Activated naive CD8-positive, alpha-beta T cell (primary cell): Measurements from ENCODE around the gene C12orf75.

Experiments
- H3K27ac Mint-ChIP-seq: one replicate; pipeline ENCODE4 v1.8.0; 2021; ENCODE audit warnings: mixed read lengths
- H3K27me3 Mint-ChIP-seq: one replicate; pipeline ENCODE4 v1.8.0; 2021; ENCODE audit warnings: mixed read lengths
- H3K36me3 Mint-ChIP-seq: one replicate; pipeline ENCODE4 v1.8.0; 2021; ENCODE audit warnings: mixed read lengths
- H3K4me1 Mint-ChIP-seq: one replicate; pipeline ENCODE4 v1.8.0; 2021; ENCODE audit warnings: low read depth, mixed read lengths
- H3K4me3 Mint-ChIP-seq: one replicate; pipeline ENCODE4 v1.8.0; 2021; ENCODE audit warnings: mild to moderate bottlenecking, mixed read lengths
- H3K9me3 Mint-ChIP-seq: one replicate; pipeline ENCODE4 v1.8.0; 2021; ENCODE audit warnings: low read depth, mixed read lengths

The C12orf75 gene

GRCh38 chr12:105419606-105420005, 89.1 kb downstream of the C12orf75 start:
- no peak overlapping the region for H3K4me3 Mint-ChIP-seq
- no peak overlapping the region for H3K27ac Mint-ChIP-seq
- peaks cover 6% of the 10 kb centered on the region for H3K27me3 Mint-ChIP-seq
- H3K36me3 Mint-ChIP-seq = no peaks in the 10 kb centered on the region
- no peaks in the 10 kb centered on the region for H3K9me3 Mint-ChIP-seq
- H3K4me1 Mint-ChIP-seq = peaks cover 2% of the 10 kb centered on the region

GRCh38 chr12:105420046-105420445, 89.6 kb downstream of the C12orf75 start:
- Mint-ChIP-seq H3K27ac (no peak overlapping the region), H3K36me3 (no peaks in the 10 kb centered on the region), H3K4me3 (no peak overlapping the region)

GRCh38 chr12:105420659-105421240, 90.3 kb downstream of the C12orf75 start:
- H3K36me3 Mint-ChIP-seq = no peaks in the 10 kb centered on the region
- peaks cover 2% of the 10 kb centered on the region for H3K4me1 Mint-ChIP-seq
- H3K4me3 Mint-ChIP-seq = no peak overlapping the region
- peaks cover 3% of the 10 kb centered on the region for H3K27me3 Mint-ChIP-seq
- H3K9me3 Mint-ChIP-seq = no peaks in the 10 kb centered on the region
- H3K27ac Mint-ChIP-seq = no peak overlapping the region

More at GRCh38 chr12:105420046-105420445, 89.6 kb downstream of the C12orf75 start:
- H3K27me3 Mint-ChIP-seq = peaks cover 3% of the 10 kb centered on the region
- peaks cover 2% of the 10 kb centered on the region for H3K4me1 Mint-ChIP-seq
- H3K9me3 Mint-ChIP-seq = no peaks in the 10 kb centered on the region
